A549 (cell line): ENCODE measurements around the gene GABRD. TPM values are rescaled to one million over a fixed set of nuclear protein-coding genes. Genes with fewer than 3 reads are reported as not detected.

Experiments used
- ATAC-seq, 2 experiments: fragments of 200-7000 bp in 1 of 2; fragments of >200 bp in 1 of 2; cut with Nextera tagmentation in 1 of 2; cut with Tn5 transposase in 1 of 2; 3 replicates each; pipeline versions ENCODE4 v1.8.0 to v1.9.1; 2018 to 2020; ENCODE audit warnings: mild to moderate bottlenecking in 1 of 2, moderate library complexity in 1 of 2
- CTCF ChIA-PET: fragments of 300-600 bp; sonication (Branson Sonifier 250); formaldehyde crosslinking; extraction: SDS; loops from one replicate; lab custom pipeline; 2021; ENCODE audit warnings: antibody characterized with exemption, inconsistent platforms; lab: Yijun Ruan, JAX
- POLR2A ChIA-PET: fragments of 350-600 bp; formaldehyde crosslinking; extraction: SDS; loops from one replicate; lab custom pipeline; 2021; ENCODE audit warnings: antibody characterized with exemption, inconsistent platforms; lab: Yijun Ruan, JAX
- DNase-seq, 2 experiments: peaks; one replicate each; pipeline versions ENCODE4 v3.0.0 to v3.0.0-alpha.2; 2011 to 2016; ENCODE audit warnings: low read depth in 1 of 2, low spot score in 1 of 2
- FAIRE-seq: peaks from 2 replicates; lab custom pipeline; 2011; peaks lifted over from hg19 to GRCh38; lab: Jason Lieb, UNC
- H3K27ac ChIP-seq, 2 experiments: fragments of >200 bp; sonication (Bioruptor Twin); formaldehyde crosslinking; 3 replicates each; pipeline ENCODE4 v1.5.1; 2016 to 2017
- H3K4me1 ChIP-seq: fragments of >200 bp; sonication (Bioruptor Twin); formaldehyde crosslinking; 3 replicates; pipeline ENCODE4 v1.6.1; 2016
- H3K4me2 ChIP-seq: fragments of >200 bp; sonication (Bioruptor Twin); formaldehyde crosslinking; 3 replicates; pipeline ENCODE4 v1.6.1; 2016
- H3K4me3 ChIP-seq: fragments of >200 bp; sonication (Bioruptor Twin); formaldehyde crosslinking; 3 replicates; pipeline ENCODE4 v1.5.1; 2016
- H3K9me3 ChIP-seq: fragments of >200 bp; sonication (Bioruptor Twin); formaldehyde crosslinking; 3 replicates; pipeline ENCODE4 v1.6.1; 2016
- BCL3 ChIP-seq: fragments of >200 bp; sonication (Bioruptor Twin); formaldehyde crosslinking; IDR thresholded peaks from 3 replicates; pipeline ENCODE4 v1.6.1; 2016
- BHLHE40 ChIP-seq: IDR thresholded peaks from 2 replicates; pipeline ENCODE4 v1.6.1; 2012; ENCODE audit warnings: low read depth, low read length, inconsistent platforms
- CHD4 ChIP-seq: fragments of 200-600 bp; sonication (generic); IDR thresholded peaks from 2 replicates; pipeline ENCODE4 v1.6.1; 2016; ENCODE audit warnings: antibody characterized with exemption, mild to moderate bottlenecking, borderline replicate concordance
- E2F6 ChIP-seq: IDR thresholded peaks from 2 replicates; pipeline ENCODE4 v1.6.1; 2012; ENCODE audit warnings: low read depth, borderline replicate concordance
- EHF ChIP-seq: fragments of 250-450 bp; sonication (Bioruptor Pico); IDR thresholded peaks from 2 replicates; pipeline ENCODE4 v1.5.0; 2020; ENCODE audit warnings: mild to moderate bottlenecking
- EHMT2 ChIP-seq: fragments of 200-600 bp; sonication (generic); IDR thresholded peaks from 2 replicates; pipeline ENCODE4 v1.6.1; 2016; ENCODE audit warnings: antibody characterized with exemption, low read depth, mild to moderate bottlenecking, moderate library complexity
- ESRRA ChIP-seq: fragments of 150-350 bp; IDR thresholded peaks from 2 replicates; pipeline ENCODE4 v1.6.1; 2014; ENCODE audit warnings: mild to moderate bottlenecking, low read length, borderline replicate concordance
- FOXS1 ChIP-seq: fragments of 250-450 bp; sonication (Bioruptor Pico); IDR thresholded peaks from 2 replicates; pipeline ENCODE4 v1.5.0; 2020; ENCODE audit warnings: mild to moderate bottlenecking, moderate library complexity
- GATA3 ChIP-seq: IDR thresholded peaks from 2 replicates; pipeline ENCODE4 v1.6.1; 2012; ENCODE audit warnings: borderline replicate concordance
- HDAC2 ChIP-seq: fragments of 200-600 bp; sonication (generic); IDR thresholded peaks from 2 replicates; pipeline ENCODE4 v1.6.1; 2016
- HES2 ChIP-seq: fragments of >200 bp; sonication (Bioruptor Twin); formaldehyde crosslinking; IDR thresholded peaks from 2 replicates; pipeline ENCODE4 v1.6.1; 2016
- HEYL ChIP-seq: fragments of 250-450 bp; sonication (Bioruptor Pico); IDR thresholded peaks from 2 replicates; pipeline ENCODE4 v1.8.0; 2021; ENCODE audit warnings: mild to moderate bottlenecking, moderate library complexity
- HOXB13 ChIP-seq: fragments of 250-450 bp; sonication (Bioruptor Pico); IDR thresholded peaks from 2 replicates; pipeline ENCODE4 v1.5.0; 2020; ENCODE audit warnings: low read depth, mild to moderate bottlenecking, moderate library complexity
- HOXB5 ChIP-seq: fragments of 250-450 bp; sonication (Bioruptor Pico); IDR thresholded peaks from 2 replicates; pipeline ENCODE4 v1.5.0; 2020; ENCODE audit warnings: mild to moderate bottlenecking, moderate library complexity
- JUN ChIP-seq, 2 experiments: fragments of >200 bp; sonication (Bioruptor Twin); formaldehyde crosslinking; IDR thresholded peaks; 2 replicates in 1 of 2; 3 replicates in 1 of 2; pipeline ENCODE4 v1.6.1; 2016 to 2017
- MAX ChIP-seq: IDR thresholded peaks from 2 replicates; pipeline ENCODE4 v1.6.1; 2012
- NPAS2 ChIP-seq: fragments of 250-450 bp; sonication (Bioruptor Pico); IDR thresholded peaks from 2 replicates; pipeline ENCODE4 v1.8.0; 2022; ENCODE audit warnings: mild to moderate bottlenecking, moderate library complexity, borderline replicate concordance
- NR3C1 ChIP-seq: fragments of >200 bp; sonication (Bioruptor Twin); formaldehyde crosslinking; IDR thresholded peaks from 3 replicates; pipeline ENCODE4 v1.6.1; 2017
- POLR2A ChIP-seq: IDR thresholded peaks from 2 replicates; pipeline ENCODE4 v1.6.1; 2012; ENCODE audit warnings: mild to moderate bottlenecking, low read length
- POLR2AphosphoS2 ChIP-seq: conservative IDR thresholded peaks from 2 replicates; pipeline ENCODE4 v1.6.1; 2012; ENCODE audit warnings: low read length, improper control_type of control experiment, inconsistent platforms
- RFX5 ChIP-seq: fragments of 450-650 bp; IDR thresholded peaks from 2 replicates; pipeline ENCODE4 v1.7.1; 2014; ENCODE audit warnings: antibody characterized with exemption, mild to moderate bottlenecking, moderate library complexity
- RNF2 ChIP-seq: fragments of 200-600 bp; sonication (generic); IDR thresholded peaks from 2 replicates; pipeline ENCODE4 v1.6.1; 2016; ENCODE audit warnings: low read depth, mild to moderate bottlenecking, antibody characterized with exemption, moderate library complexity, borderline replicate concordance
- TP53 ChIP-seq: fragments of 250-450 bp; sonication (Bioruptor Pico); IDR thresholded peaks from 2 replicates; pipeline ENCODE4 v1.5.0; 2021; ENCODE audit warnings: mild to moderate bottlenecking, moderate library complexity
- ZC3H11A ChIP-seq: fragments of 450-650 bp; IDR thresholded peaks from 2 replicates; pipeline ENCODE4 v1.6.1; 2014; ENCODE audit warnings: antibody characterized with exemption, mild to moderate bottlenecking
- ZSCAN20 ChIP-seq: fragments of 250-450 bp; sonication (Bioruptor Pico); IDR thresholded peaks from 2 replicates; pipeline ENCODE4 v1.8.0; 2022; ENCODE audit warnings: mild to moderate bottlenecking, moderate library complexity
- WGBS: methylation state at CpG from one replicate; pipeline ENCODE4 v1.1.6; 2017; ENCODE audit errors: missing lambda C conversion rate; 5-methylcytosine and 5-hydroxymethylcytosine counted together
- polyA plus RNA-seq, 4 experiments: library from polyadenylated mRNA; depleted of rRNA in 3 of 4; stranded (reverse); fragments of >200 nt; fragmentation: RNase III in 1 of 4; extraction: RNeasy Plus Mini Kit Qiagen cat#74134 plus additional on column Dnase treatment in 1 of 4; gene quantifications; 2 replicates in 3 of 4; 3 replicates in 1 of 4; pipeline ENCODE4 v1.2.3, GENCODE V29; 2011 to 2017

The GABRD gene
- polyA plus RNA-seq, 2 of the 4 experiments (the other 2 are of a cell fraction): 0.12 to 0.52 TPM

- CTCF ChIA-PET: interaction anchor here (0.7 to 3.8 kb wide), 3 partner anchors 10 to 73 kb away, joined by 3 to 20 read pairs (median 13); no protein-coding TSS in a partner anchor
- DNase-seq (no peak), FAIRE-seq (no peak), ATAC-seq (no peak)
- Histone ChIP-seq H3K4me1 (no peaks in the 10 kb centered on the region), H3K27ac (no peak overlapping the region), H3K4me3 (no peak overlapping the region), H3K4me2 (no peak overlapping the region), H3K9me3 (no peaks in the 10 kb centered on the region)
- TF ChIP-seq ESRRA: no peak
- TF ChIP-seq RFX5: no peak
- TF ChIP-seq NR3C1: no peak
- no peak for TF ChIP-seq HES2
- TF ChIP-seq ZC3H11A: no peak
- no peak for TF ChIP-seq TP53 (CRISPR knock-in tag)
- no peak for TF ChIP-seq HOXB13 (CRISPR knock-in tag)
- no peak for TF ChIP-seq EHF
- no peak for TF ChIP-seq JUN (IDR thresholded peaks at IDR 0.05)
- TF ChIP-seq BCL3: no peak
- no peak for TF ChIP-seq NPAS2
- POLR2A ChIA-PET: no interaction called here
- 50% methylated on average over 3 of the region's 14 CpGs for WGBS
These were observed 13.6 kb downstream of the GABRD start for GRCh38 chr1:2032737-2033136.

GRCh38 chr1:2033165-2033564 lies 14.0 kb downstream of the GABRD start:
- POLR2A ChIA-PET: no interaction called here
- TF ChIP-seq POLR2AphosphoS2 (no peak), HOXB5 (CRISPR knock-in tag) (no peak), FOXS1 (CRISPR knock-in tag) (no peak), HES2 (no peak), CHD4 (no peak)
- WGBS: 57% methylated on average over 2 of the region's 13 CpGs
- ATAC-seq: no peak
- H3K4me1 ChIP-seq: no peaks in the 10 kb centered on the region
- no peak overlapping the region for H3K27ac ChIP-seq
- DNase-seq: no peak
- CTCF ChIA-PET: interaction anchor here (0.7 to 3.6 kb wide), 2 partner anchors 9 to 73 kb away, joined by 3 to 13 read pairs; no protein-coding TSS in a partner anchor
- no peak overlapping the region for H3K4me2 ChIP-seq
- H3K4me3 ChIP-seq: no peak overlapping the region
- FAIRE-seq: no peak
- H3K9me3 ChIP-seq: no peaks in the 10 kb centered on the region

GRCh38 chr1:2036287-2036686 lies 17.1 kb downstream of the GABRD start:
- Histone ChIP-seq H3K4me1 (no peaks in the 10 kb centered on the region), H3K27ac (no peak overlapping the region), H3K4me3 (no peak overlapping the region), H3K4me2 (no peak overlapping the region), H3K9me3 (no peaks in the 10 kb centered on the region)
- WGBS: 53% methylated on average over 9 of the region's 15 CpGs
- ChIA-PET POLR2A (no interaction called here), CTCF (interaction anchor here (0.8 to 1.2 kb wide), 2 partner anchors 11 to 12 kb away, joined by 3 to 5 read pairs; no protein-coding TSS in a partner anchor)
- ATAC-seq (no peak), FAIRE-seq (no peak), DNase-seq (no peak)
- TF ChIP-seq POLR2A (no peak), BHLHE40 (no peak), MAX (no peak), GATA3 (no peak), EHMT2 (no peak), HEYL (CRISPR knock-in tag) (no peak), RNF2 (no peak), FOXS1 (CRISPR knock-in tag) (no peak), TP53 (CRISPR knock-in tag) (no peak), BCL3 (no peak), HDAC2 (no peak), ZSCAN20 (CRISPR knock-in tag) (no peak), HOXB5 (CRISPR knock-in tag) (no peak), E2F6 (no peak)
